IPS-18a (cell line): Measurements from ENCODE around the gene SGTB.

ENCODE experiments used
- H3K27ac ChIP-seq: one replicate; pipeline ENCODE4 v1.5.1; 2013; ENCODE audit warnings: low read length
- H3K27me3 ChIP-seq: one replicate; pipeline ENCODE4 v1.6.1; 2013; ENCODE audit warnings: mild to moderate bottlenecking, low read length; ENCODE audit not compliant: control insufficient read depth, insufficient read depth
- H3K36me3 ChIP-seq: one replicate; pipeline ENCODE4 v1.6.1; 2013; ENCODE audit warnings: low read depth, low read length; ENCODE audit not compliant: control insufficient read depth
- H3K4me1 ChIP-seq: one replicate; pipeline ENCODE4 v1.6.1; 2013; ENCODE audit warnings: low read depth, low read length; ENCODE audit not compliant: control insufficient read depth
- H3K4me3 ChIP-seq: one replicate; pipeline ENCODE4 v1.5.1; 2013; ENCODE audit warnings: low read length
- H3K9ac ChIP-seq: one replicate; pipeline ENCODE4 v1.6.1; 2013; ENCODE audit warnings: mild to moderate bottlenecking, low read length, moderate library complexity
- H3K9me3 ChIP-seq: one replicate; pipeline ENCODE4 v1.6.1; 2013; ENCODE audit warnings: low read depth, low read length; ENCODE audit not compliant: control insufficient read depth

SGTB gene

GRCh38 chr5:65730910-65731309, 9.0 kb upstream of the SGTB start:
- Histone ChIP-seq H3K4me1 (peaks cover 6% of the 10 kb centered on the region), H3K27me3 (no peaks in the 10 kb centered on the region), H3K4me3 (no peak overlapping the region), H3K36me3 (no peaks in the 10 kb centered on the region), H3K9me3 (no peaks in the 10 kb centered on the region), H3K9ac (no peak overlapping the region), H3K27ac (no peak overlapping the region)

GRCh38 chr5:65728218-65728617, 6.3 kb upstream of the SGTB start:
- H3K4me3 ChIP-seq, result no peak overlapping the region
- peaks cover 9% of the 10 kb centered on the region for H3K4me1 ChIP-seq
- H3K27ac ChIP-seq, result no peak overlapping the region
- no peaks in the 10 kb centered on the region for H3K27me3 ChIP-seq
- H3K9me3 ChIP-seq, result no peaks in the 10 kb centered on the region
- H3K36me3 ChIP-seq, result no peaks in the 10 kb centered on the region
- H3K9ac ChIP-seq, result no peak overlapping the region

- H3K4me1 ChIP-seq, result peaks cover 9% of the 10 kb centered on the region
- H3K27ac ChIP-seq, result no peak overlapping the region
- no peak overlapping the region for H3K4me3 ChIP-seq
- no peaks in the 10 kb centered on the region for H3K27me3 ChIP-seq
- H3K9me3 ChIP-seq, result no peaks in the 10 kb centered on the region
- no peak overlapping the region for H3K9ac ChIP-seq
- H3K36me3 ChIP-seq, result no peaks in the 10 kb centered on the region
Measured at GRCh38 chr5:65727491-65728156, 5.7 kb upstream of the SGTB start.

GRCh38 chr5:65722575-65723403, 880 bp upstream of the SGTB start:
- H3K4me1 ChIP-seq, result peaks cover 9% of the 10 kb centered on the region
- no peaks in the 10 kb centered on the region for H3K9me3 ChIP-seq
- H3K36me3 ChIP-seq, result peaks cover 8% of the 10 kb centered on the region
- peak overlapping the region; percentile 94 for H3K4me3 ChIP-seq
- H3K9ac ChIP-seq, result peak overlapping the region; percentile 96
- H3K27ac ChIP-seq, result peak overlapping the region; percentile 88
- no peaks in the 10 kb centered on the region for H3K27me3 ChIP-seq

GRCh38 chr5:65721050-65721719, 724 bp downstream of the SGTB start:
- Histone ChIP-seq H3K4me3 (peak overlapping the region; percentile 94), H3K4me1 (peaks cover 9% of the 10 kb centered on the region), H3K27ac (no peak overlapping the region), H3K9ac (peak overlapping the region; percentile 96), H3K9me3 (no peaks in the 10 kb centered on the region), H3K27me3 (no peaks in the 10 kb centered on the region), H3K36me3 (peaks cover 17% of the 10 kb centered on the region)

- H3K36me3 ChIP-seq, result peaks cover 19% of the 10 kb centered on the region
- no peak overlapping the region for H3K27ac ChIP-seq
- H3K9me3 ChIP-seq, result no peaks in the 10 kb centered on the region
- no peak overlapping the region for H3K4me3 ChIP-seq
- no peak overlapping the region for H3K9ac ChIP-seq
- no peaks in the 10 kb centered on the region for H3K27me3 ChIP-seq
- peaks cover under 1% of the 10 kb centered on the region for H3K4me1 ChIP-seq
Measured at GRCh38 chr5:65718576-65719310, 3.2 kb downstream of the SGTB start.

- Histone ChIP-seq H3K27me3 (no peaks in the 10 kb centered on the region), H3K9me3 (no peaks in the 10 kb centered on the region), H3K36me3 (peaks cover 19% of the 10 kb centered on the region), H3K27ac (no peak overlapping the region), H3K4me3 (no peak overlapping the region), H3K9ac (no peak overlapping the region), H3K4me1 (no peaks in the 10 kb centered on the region)
Measured at GRCh38 chr5:65708145-65708544, 13.8 kb downstream of the SGTB start.

- no peak overlapping the region for H3K9ac ChIP-seq
- no peaks in the 10 kb centered on the region for H3K4me1 ChIP-seq
- H3K36me3 ChIP-seq, result peaks cover 21% of the 10 kb centered on the region
- no peaks in the 10 kb centered on the region for H3K27me3 ChIP-seq
- H3K4me3 ChIP-seq, result no peak overlapping the region
- H3K27ac ChIP-seq, result no peak overlapping the region
- H3K9me3 ChIP-seq, result no peaks in the 10 kb centered on the region
Measured at GRCh38 chr5:65707663-65708062, 14.2 kb downstream of the SGTB start.

GRCh38 chr5:65704621-65705239, 17.2 kb downstream of the SGTB start:
- H3K36me3 ChIP-seq, result peaks cover 15% of the 10 kb centered on the region
- H3K4me3 ChIP-seq, result no peak overlapping the region
- no peak overlapping the region for H3K9ac ChIP-seq
- no peaks in the 10 kb centered on the region for H3K9me3 ChIP-seq
- no peak overlapping the region for H3K27ac ChIP-seq
- H3K27me3 ChIP-seq, result no peaks in the 10 kb centered on the region
- no peaks in the 10 kb centered on the region for H3K4me1 ChIP-seq

GRCh38 chr5:65702036-65702435, 19.9 kb downstream of the SGTB start:
- Histone ChIP-seq H3K4me1 (no peaks in the 10 kb centered on the region), H3K9me3 (no peaks in the 10 kb centered on the region), H3K4me3 (no peak overlapping the region)

GRCh38 chr5:65699338-65699737, 22.6 kb downstream of the SGTB start:
- Histone ChIP-seq H3K4me1 (no peaks in the 10 kb centered on the region), H3K9me3 (no peaks in the 10 kb centered on the region), H3K36me3 (peaks cover 8% of the 10 kb centered on the region), H3K4me3 (no peak overlapping the region), H3K9ac (no peak overlapping the region), H3K27ac (no peak overlapping the region), H3K27me3 (no peaks in the 10 kb centered on the region)

More at GRCh38 chr5:65702036-65702435, 19.9 kb downstream of the SGTB start:
- H3K9ac ChIP-seq, result no peak overlapping the region
- H3K27me3 ChIP-seq, result no peaks in the 10 kb centered on the region
- H3K36me3 ChIP-seq, result peaks cover 8% of the 10 kb centered on the region
- no peak overlapping the region for H3K27ac ChIP-seq
